ENCODE measurements around the gene AUTS2. TPM values are rescaled to one million over a fixed set of nuclear protein-coding genes. Genes with fewer than 3 reads are reported as not detected.

Gene AUTS2
- total and polyA plus RNA-seq, 2 of the 8 experiments (the other 6 are each of a cell fraction or from before 2014, with no cell fraction given) = 25.9 to 101 TPM

DNA sequence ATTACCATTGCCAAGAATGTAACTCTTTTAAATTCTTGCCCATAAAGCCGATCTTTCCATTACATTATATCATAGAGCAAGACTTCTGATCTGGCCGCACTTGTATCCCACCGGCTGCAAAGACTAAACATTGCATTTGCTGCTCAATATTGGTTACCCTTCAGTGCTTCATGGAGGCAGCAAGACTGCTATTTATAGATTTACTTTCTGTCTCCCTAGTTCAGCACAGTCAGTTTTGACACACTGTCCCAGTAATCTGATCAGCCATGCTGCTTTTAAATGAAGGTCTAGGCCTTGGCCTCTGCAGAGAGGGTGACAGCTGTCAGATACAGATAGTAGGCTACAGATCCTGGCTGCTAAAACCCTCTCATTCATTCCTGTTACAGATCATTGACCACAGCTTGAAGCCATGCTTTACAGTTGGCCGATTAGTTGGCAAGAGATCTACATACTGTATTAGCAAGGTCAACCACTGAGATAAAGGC lies 971.1 kb downstream of the AUTS2 start:
- CTCF ChIA-PET (ENCODE audit: partially characterized antibody) = interaction anchor here (0.9 to 1.3 kb wide), 2 partner anchors 10 to 16 kb away, joined by 3 to 5 read pairs; no protein-coding TSS in a partner anchor
- Histone ChIP-seq H3K79me2 (ENCODE audit: control insufficient read depth in 1 of 2, insufficient read depth in 2 of 2, low read length in 2 of 2) (no peaks in the 10 kb centered on the region), H3K23me2 (ENCODE audit: low read depth, low read length) (no peaks in the 10 kb centered on the region), H2BK15ac (ENCODE audit: low read length) (no peak overlapping the region), H2AK5ac (ENCODE audit: low read depth, low read length) (no peak overlapping the region), H3K18ac (ENCODE audit: extremely low read depth, low read length) (no peak overlapping the region), H2BK12ac (ENCODE audit: low read depth, low read length) (no peak overlapping the region), H2BK120ac (replicated peaks; ENCODE audit: low read depth, low read length) (no peak overlapping the region), H3K27ac (ENCODE audit: low read depth, low read length) (no peak overlapping the region), H3K56ac (replicated peaks; ENCODE audit: insufficient read length, low read depth, low read length) (no peak overlapping the region), H3K14ac (ENCODE audit: insufficient read length) (no peak overlapping the region), H3K4ac (replicated peaks; ENCODE audit: insufficient read length, low read depth, low read length) (no peak overlapping the region), H3K4me2 (ENCODE audit: insufficient read depth in 1 of 2, low read depth in 2 of 2, low read length in 2 of 2) (no peak overlapping the region), H4K91ac (replicated peaks; ENCODE audit: insufficient read length, low read length) (no peak overlapping the region), H3K23ac (ENCODE audit: insufficient read length) (no peak overlapping the region), H3K79me1 (ENCODE audit: low read depth, low read length) (no peaks in the 10 kb centered on the region), H3K4me1 (replicated peaks in 1 of 4; ENCODE audit: control insufficient read depth in 3 of 4, insufficient read depth in 4 of 4, low read length in 3 of 4) (peaks cover 0 to 1% (median 0%) of the 10 kb centered on the region in 4 experiments; a peak in 1 of 7 replicates), H3K36me3 (ENCODE audit: control insufficient read depth in 2 of 4, insufficient read depth in 4 of 4, low read length in 3 of 4) (no peaks in the 10 kb centered on the region), H3K9ac (replicated peaks in 1 of 4; ENCODE audit: extremely low read depth in 1 of 4, low read depth in 3 of 4, low read length in 3 of 4) (no peak overlapping the region), H2BK20ac (ENCODE audit: low read length) (no peak overlapping the region), H4K20me1 (replicated peaks in 1 of 2; ENCODE audit: control insufficient read depth in 1 of 2, insufficient read depth in 2 of 2, low read length in 2 of 2) (no peaks in the 10 kb centered on the region), H2BK5ac (ENCODE audit: low read depth, low read length) (no peak overlapping the region), H3K27me3 (replicated peaks in 1 of 4; ENCODE audit: control insufficient read depth in 3 of 4, extremely low read depth in 1 of 4, insufficient read depth in 3 of 4, low read length in 3 of 4) (no peaks in the 10 kb centered on the region), H3K9me3 (ENCODE audit: insufficient read depth in 2 of 2, low read depth in 1 of 2, low read length in 1 of 2) (no peaks in the 10 kb centered on the region), H4K8ac (ENCODE audit: extremely low read depth, insufficient read depth, low read length) (no peak overlapping the region), H4K5ac (ENCODE audit: insufficient read length, low read depth, low read length) (no peak overlapping the region), H3K4me3 (ENCODE audit: extremely low read depth in 1 of 4, insufficient read depth in 2 of 4, low read depth in 3 of 4, low read length in 4 of 4) (no peak overlapping the region), H2AFZ (ENCODE audit: low read length) (no peak overlapping the region)
- POLR2A ChIA-PET (ENCODE audit: partially characterized antibody) = interaction anchor here (0.6 kb wide), 1 partner anchor 14 kb away, joined by 3 read pairs; no protein-coding TSS in a partner anchor
- no peak for FAIRE-seq
- DNase-seq (ENCODE audit: low read depth in 1 of 2, low spot score in 2 of 2) = no peak
- 89% methylated on average over 4 of the region's 4 CpGs; no CpG with 5 or more reads in 1 of the 2 experiments for WGBS, 2 experiments (ENCODE audit: extremely low coverage in 1 of 2, insufficient coverage in 1 of 2, insufficient read length in 1 of 2, insufficient replicate concordance in 2 of 2, low coverage in 1 of 2, low lambda C conversion rate in 2 of 2, missing lambda C conversion rate in 1 of 2)
- TF ChIP-seq YY1 (IDR thresholded peaks at IDR 0.05; ENCODE audit: low read depth, low read length) (no peak), SRF (IDR thresholded peaks at IDR 0.05; ENCODE audit: low read depth, low read length) (no peak), BRCA1 (IDR thresholded peaks at IDR 0.05; ENCODE audit: low read depth, low read length) (no peak), CHD2 (IDR thresholded peaks at IDR 0.05; ENCODE audit: low read length) (no peak), SIN3A (conservative IDR thresholded peaks at IDR 0.05 in 1 of 2, IDR thresholded peaks at IDR 0.05 in 1 of 2; ENCODE audit: low read depth in 1 of 2, low read length in 2 of 2) (no peak), POLR2AphosphoS5 (IDR thresholded peaks at IDR 0.05; ENCODE audit: low read depth, low read length) (no peak), CBX8 (IDR thresholded peaks at IDR 0.05; ENCODE audit: borderline replicate concordance, low read depth, low read length) (no peak), RAD21 (IDR thresholded peaks at IDR 0.05 in 1 of 2, conservative IDR thresholded peaks at IDR 0.05 in 1 of 2; ENCODE audit: low read depth in 2 of 2, low read length in 2 of 2) (no peak), EZH2 (IDR thresholded peaks at IDR 0.05; ENCODE audit: low read depth, low read length, severe bottlenecking) (no peak), NRF1 (IDR thresholded peaks at IDR 0.05; ENCODE audit: low read depth, low read length) (no peak), JUND (IDR thresholded peaks at IDR 0.05; ENCODE audit: low read length) (no peak), SAP30 (IDR thresholded peaks at IDR 0.05; ENCODE audit: insufficient read depth, insufficient replicate concordance, low read length) (no peak), ASH2L (IDR thresholded peaks at IDR 0.05; ENCODE audit: low read length) (no peak), GTF2F1 (IDR thresholded peaks at IDR 0.05; ENCODE audit: borderline replicate concordance, low read depth, low read length) (no peak)
